ENCODE results near the gene SRP9. TPM values are rescaled to one million over a fixed set of nuclear protein-coding genes. Genes with fewer than 3 reads are reported as not detected.

SRP9 gene, protein sequence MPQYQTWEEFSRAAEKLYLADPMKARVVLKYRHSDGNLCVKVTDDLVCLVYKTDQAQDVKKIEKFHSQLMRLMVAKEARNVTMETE
- total RNA-seq, result 233 and 250 TPM in 2 replicates

DNA sequence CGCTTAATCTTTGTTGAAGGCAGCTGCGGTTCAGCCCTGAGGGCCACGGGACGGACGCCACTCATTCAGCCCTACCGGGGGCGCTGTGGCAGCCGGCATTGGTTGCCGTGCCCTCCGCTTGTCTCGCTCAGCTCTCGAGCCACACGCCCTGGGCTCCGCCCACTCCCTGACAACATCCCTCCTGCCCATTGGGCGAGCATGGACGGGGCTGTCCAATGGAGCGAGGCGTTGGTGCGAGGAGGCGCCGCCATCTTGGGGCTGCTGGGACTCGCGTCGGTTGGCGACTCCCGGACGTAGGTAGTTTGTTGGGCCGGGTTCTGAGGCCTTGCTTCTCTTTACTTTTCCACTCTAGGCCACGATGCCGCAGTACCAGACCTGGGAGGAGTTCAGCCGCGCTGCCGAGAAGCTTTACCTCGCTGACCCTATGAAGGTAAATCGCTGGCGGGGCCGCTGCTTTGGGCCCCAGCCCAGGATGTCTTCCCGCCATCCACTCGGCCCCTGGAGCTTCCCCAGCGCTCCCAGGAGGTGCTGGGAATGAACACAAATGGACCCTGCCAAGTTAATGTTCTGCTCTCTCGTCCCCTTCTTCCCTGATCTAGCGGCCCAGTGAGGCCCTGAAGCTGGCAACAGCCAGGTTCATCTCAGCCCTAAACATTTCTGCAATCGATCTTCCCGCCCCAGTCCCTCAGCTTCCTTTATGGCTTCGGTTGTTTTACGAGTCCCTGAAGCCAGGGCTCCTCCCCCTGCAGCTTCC lies at the start of gene SRP9:
TSS of gene SRP9 (plus strand) at position 244 of the 754 bp plus-strand sequence. CDS start at position 359, 115 bp downstream.

GRCh38 chr1:225809842-225810578 lies 32.4 kb downstream of the SRP9 start, which contains the start of gene EPHX1:
Gene EPHX1 (plus strand): TSS chr1:225810124. CDS start chr1:225828730, 18,606 bp downstream.

Other genes starting within 250 kb of the SRP9 start
- 62.5 and 67.4 TPM in 2 replicates for gene ENAH, start 124.7 kb upstream of the SRP9 start, total RNA-seq
- gene EPHX1, start 32.3 kb downstream of the SRP9 start, total RNA-seq, result 23.7 and 25.0 TPM in 2 replicates
- gene TMEM63A, start 104.6 kb downstream of the SRP9 start, total RNA-seq, result 6.5 and 8.7 TPM in 2 replicates
- gene LEFTY1, start 111.3 kb downstream of the SRP9 start, total RNA-seq, result not detected in 2 replicates
- gene PYCR2, start 146.4 kb downstream of the SRP9 start, total RNA-seq, result 55.5 and 63.7 TPM in 2 replicates
- gene LEFTY2, start 163.4 kb downstream of the SRP9 start, total RNA-seq, result not detected in 2 replicates
- gene SDE2, start 221.5 kb downstream of the SRP9 start, total RNA-seq, result 13.0 and 18.5 TPM in 2 replicates

All from airway epithelial cell (primary cell).